Coronary artery (tissue), 2 donors: ENCODE measurements around the gene MUC2.

Source experiments
- DNase-seq: peaks from one replicate; pipeline ENCODE4 v3.0.0-alpha.2; 2017; ENCODE audit warnings: low spot score
- H3K27ac ChIP-seq, 2 donors: fragments of 200-600 bp; sonication (generic); one replicate each; pipeline ENCODE4 v1.5.1; 2016 to 2019
- H3K4me3 ChIP-seq: fragments of 200-600 bp; sonication (generic); 2 replicates; pipeline ENCODE4 v1.5.1; 2016; ENCODE audit warnings: mild to moderate bottlenecking, moderate library complexity
- TF ChIP-seq, protein P1 (sequence below): fragments of 200-600 bp; sonication (generic); IDR thresholded peaks from one replicate; pipeline ENCODE4 v1.5.1; 2019; ENCODE audit warnings: antibody characterized with exemption

The MUC2 gene

GRCh38 chr11:1074244-1075221, at the start of gene MUC2:
Gene MUC2 (plus strand): TSS chr11:1074874.
- Histone ChIP-seq H3K4me3 (no peak within 1 kb of the TSS), H3K27ac (no peak within 1 kb of the TSS)
- TF ChIP-seq, protein P1, sequence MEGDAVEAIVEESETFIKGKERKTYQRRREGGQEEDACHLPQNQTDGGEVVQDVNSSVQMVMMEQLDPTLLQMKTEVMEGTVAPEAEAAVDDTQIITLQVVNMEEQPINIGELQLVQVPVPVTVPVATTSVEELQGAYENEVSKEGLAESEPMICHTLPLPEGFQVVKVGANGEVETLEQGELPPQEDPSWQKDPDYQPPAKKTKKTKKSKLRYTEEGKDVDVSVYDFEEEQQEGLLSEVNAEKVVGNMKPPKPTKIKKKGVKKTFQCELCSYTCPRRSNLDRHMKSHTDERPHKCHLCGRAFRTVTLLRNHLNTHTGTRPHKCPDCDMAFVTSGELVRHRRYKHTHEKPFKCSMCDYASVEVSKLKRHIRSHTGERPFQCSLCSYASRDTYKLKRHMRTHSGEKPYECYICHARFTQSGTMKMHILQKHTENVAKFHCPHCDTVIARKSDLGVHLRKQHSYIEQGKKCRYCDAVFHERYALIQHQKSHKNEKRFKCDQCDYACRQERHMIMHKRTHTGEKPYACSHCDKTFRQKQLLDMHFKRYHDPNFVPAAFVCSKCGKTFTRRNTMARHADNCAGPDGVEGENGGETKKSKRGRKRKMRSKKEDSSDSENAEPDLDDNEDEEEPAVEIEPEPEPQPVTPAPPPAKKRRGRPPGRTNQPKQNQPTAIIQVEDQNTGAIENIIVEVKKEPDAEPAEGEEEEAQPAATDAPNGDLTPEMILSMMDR: no peak
- DNase-seq: no peak

DNA sequence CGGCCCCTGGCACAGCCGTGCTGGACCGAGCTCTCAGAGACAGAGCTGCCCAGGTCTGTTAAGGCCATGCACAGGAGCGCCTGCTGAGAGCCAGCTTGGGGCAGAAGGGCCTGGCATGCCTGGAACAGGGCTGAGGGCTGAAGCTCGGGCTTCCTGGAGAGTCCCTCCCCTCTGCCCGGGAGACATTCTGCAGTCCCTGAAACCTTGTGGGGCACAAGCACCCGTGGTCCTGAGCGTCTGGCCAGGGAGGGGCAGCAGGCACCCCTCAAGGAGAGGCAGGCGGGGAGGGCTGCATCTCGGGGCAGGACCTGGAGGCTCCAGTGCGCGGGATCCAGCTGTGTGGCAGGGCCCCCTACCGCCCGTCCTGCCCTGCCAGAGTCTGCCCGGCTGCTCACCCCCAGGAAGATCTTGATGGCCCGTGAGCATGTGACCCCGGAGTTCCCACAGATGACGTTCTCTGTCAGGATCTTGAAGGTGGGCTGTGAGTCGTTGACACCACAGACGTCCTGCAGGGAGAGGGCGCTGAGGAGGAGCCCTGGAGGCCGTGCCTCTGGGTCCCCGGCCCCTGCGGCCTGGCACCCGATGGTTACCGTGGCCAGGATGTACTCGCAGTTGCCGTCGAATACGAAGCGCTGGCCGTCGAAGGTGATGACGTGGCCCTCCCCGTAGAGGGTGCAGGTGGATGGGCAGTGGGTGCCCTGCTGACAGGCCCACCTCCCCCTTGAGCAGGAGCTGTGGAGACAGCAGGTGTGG, 49.1 kb upstream of the MUC2 start:
- Histone ChIP-seq H3K27ac (no peak overlapping the region), H3K4me3 (no peak overlapping the region)
- TF ChIP-seq, protein P1: no peak
- DNase-seq: no peak

DNA sequence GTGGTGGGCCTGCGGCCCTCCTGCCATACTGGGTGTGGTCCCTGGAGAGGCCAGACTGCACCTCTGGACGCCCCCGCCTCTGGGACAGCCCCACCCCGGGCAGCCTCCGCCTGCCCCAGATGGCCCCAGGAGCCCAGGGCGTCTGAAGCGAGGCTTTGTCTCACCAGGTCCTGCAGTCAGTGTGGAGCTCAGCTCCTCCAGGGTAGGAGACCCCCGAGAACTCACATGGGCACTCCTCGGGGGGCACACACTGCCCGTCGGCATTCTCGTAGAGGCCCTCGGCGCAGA, 48.6 kb upstream of the MUC2 start:
- no peak for DNase-seq
- Histone ChIP-seq H3K4me3 (no peak overlapping the region), H3K27ac (no peak overlapping the region)
- TF ChIP-seq, protein P1: no peak

GRCh38 chr11:1026641-1027482, 47.8 kb upstream of the MUC2 start:
- Histone ChIP-seq H3K4me3 (no peak overlapping the region), H3K27ac (no peak overlapping the region)
- TF ChIP-seq, protein P1: no peak
- no peak for DNase-seq

GRCh38 chr11:1027483-1028290, 47.0 kb upstream of the MUC2 start:
- no peak for DNase-seq
- H3K27ac ChIP-seq: no peak overlapping the region
- TF ChIP-seq, protein P1: no peak

GRCh38 chr11:1028291-1028540, 46.5 kb upstream of the MUC2 start:
- TF ChIP-seq, protein P1: no peak
- Histone ChIP-seq H3K4me3 (no peak overlapping the region), H3K27ac (no peak overlapping the region)
- no peak for DNase-seq

More at GRCh38 chr11:1027483-1028290, 47.0 kb upstream of the MUC2 start:
- H3K4me3 ChIP-seq: no peak overlapping the region
